Kidney epithelial cell (primary cell): ENCODE data around the gene SCUBE1. TPM values are rescaled to one million over a fixed set of nuclear protein-coding genes. Genes with fewer than 3 reads are reported as not detected.

Experiments used
- DNase-seq: peaks from one replicate; pipeline ENCODE4 v3.0.0-alpha.2; 2010; ENCODE audit warnings: low read depth
- H3K27me3 ChIP-seq: 2 replicates; pipeline ENCODE4 v1.6.0; 2011; ENCODE audit warnings: low read length; ENCODE audit not compliant: control insufficient read depth, insufficient read depth
- H3K36me3 ChIP-seq: 2 replicates; pipeline ENCODE4 v1.5.1; 2011; ENCODE audit warnings: low read length; ENCODE audit not compliant: control insufficient read depth, insufficient read depth
- H3K4me3 ChIP-seq: 2 replicates; pipeline ENCODE4 v1.5.1; 2011; ENCODE audit warnings: low read depth, mild to moderate bottlenecking, control low read depth, low read length
- total RNA-seq: library from RNA; depleted of rRNA; stranded (reverse); fragments of >200 nt; gene quantifications from 2 replicates; pipeline ENCODE4 v1.2.3, GENCODE V29; 2015
- TF ChIP-seq, protein P1 (sequence below): IDR thresholded peaks from 2 replicates; pipeline ENCODE4 v1.5.1; 2011; ENCODE audit warnings: mild to moderate bottlenecking, moderate library complexity, low read length, control low read depth, inconsistent platforms; ENCODE audit not compliant: insufficient read depth, poor library complexity, severe bottlenecking

SCUBE1 gene
- total RNA-seq, 1 donor from 2014 or later: 0.04 TPM

DNA sequence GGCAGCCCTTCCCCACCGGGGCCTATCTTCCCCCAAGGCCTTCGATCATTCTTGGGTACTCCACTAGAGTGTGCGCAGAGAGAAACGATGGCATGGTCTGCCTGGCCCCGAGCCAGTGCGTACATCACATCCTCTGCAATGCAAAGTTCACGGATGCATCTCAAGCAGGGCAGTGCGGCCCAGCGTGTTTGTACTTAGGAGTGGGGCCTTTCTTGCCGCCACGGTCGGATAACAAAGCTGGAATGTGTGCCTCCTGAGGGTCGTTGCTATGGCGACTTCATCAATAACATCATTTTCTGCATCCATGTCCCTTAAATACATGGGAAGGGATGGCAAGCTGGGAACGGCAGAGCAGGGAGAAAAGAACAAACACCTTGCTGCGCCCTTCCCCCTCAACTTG, 73.9 kb downstream of the SCUBE1 start:
- DNase-seq: no peak
- H3K27me3 ChIP-seq: peaks cover 40% of the 10 kb centered on the region
- TF ChIP-seq, protein P1, sequence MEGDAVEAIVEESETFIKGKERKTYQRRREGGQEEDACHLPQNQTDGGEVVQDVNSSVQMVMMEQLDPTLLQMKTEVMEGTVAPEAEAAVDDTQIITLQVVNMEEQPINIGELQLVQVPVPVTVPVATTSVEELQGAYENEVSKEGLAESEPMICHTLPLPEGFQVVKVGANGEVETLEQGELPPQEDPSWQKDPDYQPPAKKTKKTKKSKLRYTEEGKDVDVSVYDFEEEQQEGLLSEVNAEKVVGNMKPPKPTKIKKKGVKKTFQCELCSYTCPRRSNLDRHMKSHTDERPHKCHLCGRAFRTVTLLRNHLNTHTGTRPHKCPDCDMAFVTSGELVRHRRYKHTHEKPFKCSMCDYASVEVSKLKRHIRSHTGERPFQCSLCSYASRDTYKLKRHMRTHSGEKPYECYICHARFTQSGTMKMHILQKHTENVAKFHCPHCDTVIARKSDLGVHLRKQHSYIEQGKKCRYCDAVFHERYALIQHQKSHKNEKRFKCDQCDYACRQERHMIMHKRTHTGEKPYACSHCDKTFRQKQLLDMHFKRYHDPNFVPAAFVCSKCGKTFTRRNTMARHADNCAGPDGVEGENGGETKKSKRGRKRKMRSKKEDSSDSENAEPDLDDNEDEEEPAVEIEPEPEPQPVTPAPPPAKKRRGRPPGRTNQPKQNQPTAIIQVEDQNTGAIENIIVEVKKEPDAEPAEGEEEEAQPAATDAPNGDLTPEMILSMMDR: no peak
- H3K4me3 ChIP-seq: no peak overlapping the region
- no peaks in the 10 kb centered on the region for H3K36me3 ChIP-seq

DNA sequence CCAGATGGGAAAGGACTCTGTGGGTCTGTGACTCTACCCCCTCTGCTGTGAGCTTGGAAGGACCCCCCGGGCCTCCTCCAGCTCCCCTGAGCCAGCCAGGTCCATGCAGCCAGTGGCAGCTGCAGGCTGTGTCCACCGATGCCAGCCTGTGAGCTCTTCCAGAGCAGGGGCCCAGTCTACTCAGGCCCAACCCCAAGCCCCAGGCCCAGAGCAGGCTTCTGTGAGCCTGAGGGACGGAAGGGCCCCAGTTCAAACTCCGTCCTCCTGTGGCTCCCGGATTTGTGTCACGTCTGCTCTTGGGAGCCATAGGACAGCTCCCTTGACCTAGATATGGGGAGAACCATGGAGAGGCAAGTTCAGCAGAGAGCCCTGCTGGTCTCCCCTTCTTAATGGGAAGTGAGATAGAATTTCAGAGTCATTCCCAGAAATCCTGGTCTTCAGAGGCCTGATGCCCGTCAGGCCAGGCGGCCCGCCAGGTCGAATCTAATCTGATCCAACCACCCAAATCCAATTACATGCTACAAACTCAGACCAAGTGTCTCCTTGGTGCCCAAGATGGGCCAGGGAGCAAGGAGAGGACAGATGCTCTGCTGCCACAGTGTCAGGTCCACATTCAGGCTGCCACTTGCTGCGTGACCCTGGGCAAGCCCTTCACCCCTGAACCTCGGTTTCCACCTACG, 75.1 kb downstream of the SCUBE1 start:
- DNase-seq: no peak
- H3K4me3 ChIP-seq: no peak overlapping the region
- H3K36me3 ChIP-seq: no peaks in the 10 kb centered on the region
- TF ChIP-seq, protein P1: no peak
- peaks cover 40% of the 10 kb centered on the region for H3K27me3 ChIP-seq

DNA sequence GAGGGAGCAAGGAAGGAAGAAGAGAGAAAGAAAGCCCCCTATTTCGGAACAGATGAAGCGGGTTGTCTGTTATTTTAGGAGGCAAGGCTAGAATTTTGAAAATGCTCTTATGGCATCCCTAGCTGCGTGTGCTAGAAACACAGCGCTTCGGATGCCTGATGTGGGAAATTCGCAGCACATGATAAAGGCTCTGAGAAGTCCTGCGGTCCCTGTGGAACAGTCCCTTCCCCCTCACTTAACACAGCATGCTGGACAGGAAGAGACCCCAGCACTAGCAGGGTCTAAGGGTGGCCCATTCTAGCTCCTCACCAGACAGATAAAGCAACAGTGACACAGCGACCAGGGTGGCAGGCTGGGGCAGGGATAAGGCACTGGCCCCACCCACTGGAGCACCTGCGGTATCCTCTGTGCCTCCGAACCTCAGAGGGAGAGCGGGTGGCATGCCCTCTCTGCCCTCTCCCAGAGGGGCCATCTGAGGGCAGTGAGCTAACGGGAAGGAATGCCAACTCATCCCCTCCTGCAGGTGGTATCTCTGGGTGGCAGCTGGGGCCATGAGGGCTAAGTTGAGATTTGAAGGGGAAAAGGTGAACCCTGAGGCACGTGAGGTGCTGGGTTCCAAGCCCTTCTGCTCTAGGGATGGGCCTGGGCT, 75.7 kb downstream of the SCUBE1 start:
- TF ChIP-seq, protein P1: no peak
- no peak overlapping the region for H3K4me3 ChIP-seq
- no peaks in the 10 kb centered on the region for H3K36me3 ChIP-seq
- H3K27me3 ChIP-seq: peaks cover 42% of the 10 kb centered on the region
- DNase-seq: no peak

DNA sequence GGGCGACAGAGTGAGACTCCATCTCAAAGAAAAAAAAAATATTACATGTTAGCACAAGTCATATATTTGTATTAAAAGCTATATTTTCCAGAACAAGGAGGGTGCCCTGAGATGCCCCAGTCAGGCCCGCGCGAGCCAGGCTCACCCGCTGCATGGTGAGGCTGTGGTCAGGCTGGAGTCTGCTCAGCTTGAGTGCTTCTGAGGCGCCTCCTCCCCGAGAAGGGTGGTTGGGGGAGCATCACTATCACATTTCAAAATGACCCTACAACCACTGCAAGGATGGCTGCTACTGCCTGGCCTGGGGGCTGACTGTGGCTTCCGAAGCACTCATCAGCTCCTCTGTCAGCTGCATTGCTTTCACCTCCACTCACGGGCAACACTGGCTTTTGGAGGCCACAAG, 77.1 kb downstream of the SCUBE1 start:
- DNase-seq: no peak
- H3K27me3 ChIP-seq: peaks cover 40% of the 10 kb centered on the region

DNA sequence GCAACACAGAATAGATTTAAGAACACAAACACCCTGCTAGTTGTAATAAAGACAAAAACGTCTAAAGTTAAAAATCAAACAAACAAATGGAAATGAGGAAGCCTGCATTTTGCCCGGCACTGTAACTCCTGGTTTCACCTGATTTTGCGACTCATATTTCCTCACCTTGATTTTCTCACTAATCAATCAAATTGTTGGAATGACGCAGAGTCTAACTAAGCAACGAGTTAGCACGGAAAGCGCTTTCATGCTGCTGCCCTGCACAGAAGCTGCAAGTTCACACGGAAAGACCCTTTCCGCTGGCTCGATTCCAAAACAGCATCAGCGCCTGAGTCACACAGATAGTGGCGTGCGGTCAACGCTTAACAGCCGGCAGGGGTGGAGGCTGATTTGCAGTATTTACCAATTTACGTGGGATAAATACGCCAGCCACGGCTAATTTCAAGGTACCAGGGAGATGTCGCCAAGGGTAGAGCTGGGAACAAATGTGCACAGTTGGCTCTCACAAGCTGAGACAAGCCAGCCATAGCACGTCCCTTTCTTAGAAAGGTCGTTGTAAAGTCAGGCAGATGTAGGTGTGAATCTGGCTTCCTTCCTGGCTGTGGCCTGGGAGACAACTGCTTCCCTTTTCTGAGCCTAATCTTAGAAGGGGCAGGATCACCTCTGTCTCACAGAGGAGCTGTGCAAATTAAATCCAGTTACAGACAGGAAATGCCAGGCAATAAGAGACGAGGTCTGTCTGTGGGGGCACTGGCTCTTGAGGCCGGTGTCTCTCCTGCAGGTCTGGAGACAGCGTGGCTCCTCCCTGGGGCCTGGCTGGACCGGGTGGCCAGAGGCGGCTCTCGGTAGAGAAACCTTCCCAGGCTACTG, 79.3 kb downstream of the SCUBE1 start:
- no peaks in the 10 kb centered on the region for H3K36me3 ChIP-seq
- H3K4me3 ChIP-seq: no peak overlapping the region
- H3K27me3 ChIP-seq: peaks cover 33% of the 10 kb centered on the region
- TF ChIP-seq, protein P1: no peak
- DNase-seq: peak; percentile 54

More for the DNA sequence above, 77.1 kb downstream of the SCUBE1 start:
- no peak overlapping the region for H3K4me3 ChIP-seq
- no peaks in the 10 kb centered on the region for H3K36me3 ChIP-seq
- TF ChIP-seq, protein P1: no peak
